Measurements from ENCODE around the gene GALR3.

GALR3 gene, protein sequence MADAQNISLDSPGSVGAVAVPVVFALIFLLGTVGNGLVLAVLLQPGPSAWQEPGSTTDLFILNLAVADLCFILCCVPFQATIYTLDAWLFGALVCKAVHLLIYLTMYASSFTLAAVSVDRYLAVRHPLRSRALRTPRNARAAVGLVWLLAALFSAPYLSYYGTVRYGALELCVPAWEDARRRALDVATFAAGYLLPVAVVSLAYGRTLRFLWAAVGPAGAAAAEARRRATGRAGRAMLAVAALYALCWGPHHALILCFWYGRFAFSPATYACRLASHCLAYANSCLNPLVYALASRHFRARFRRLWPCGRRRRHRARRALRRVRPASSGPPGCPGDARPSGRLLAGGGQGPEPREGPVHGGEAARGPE

DNA sequence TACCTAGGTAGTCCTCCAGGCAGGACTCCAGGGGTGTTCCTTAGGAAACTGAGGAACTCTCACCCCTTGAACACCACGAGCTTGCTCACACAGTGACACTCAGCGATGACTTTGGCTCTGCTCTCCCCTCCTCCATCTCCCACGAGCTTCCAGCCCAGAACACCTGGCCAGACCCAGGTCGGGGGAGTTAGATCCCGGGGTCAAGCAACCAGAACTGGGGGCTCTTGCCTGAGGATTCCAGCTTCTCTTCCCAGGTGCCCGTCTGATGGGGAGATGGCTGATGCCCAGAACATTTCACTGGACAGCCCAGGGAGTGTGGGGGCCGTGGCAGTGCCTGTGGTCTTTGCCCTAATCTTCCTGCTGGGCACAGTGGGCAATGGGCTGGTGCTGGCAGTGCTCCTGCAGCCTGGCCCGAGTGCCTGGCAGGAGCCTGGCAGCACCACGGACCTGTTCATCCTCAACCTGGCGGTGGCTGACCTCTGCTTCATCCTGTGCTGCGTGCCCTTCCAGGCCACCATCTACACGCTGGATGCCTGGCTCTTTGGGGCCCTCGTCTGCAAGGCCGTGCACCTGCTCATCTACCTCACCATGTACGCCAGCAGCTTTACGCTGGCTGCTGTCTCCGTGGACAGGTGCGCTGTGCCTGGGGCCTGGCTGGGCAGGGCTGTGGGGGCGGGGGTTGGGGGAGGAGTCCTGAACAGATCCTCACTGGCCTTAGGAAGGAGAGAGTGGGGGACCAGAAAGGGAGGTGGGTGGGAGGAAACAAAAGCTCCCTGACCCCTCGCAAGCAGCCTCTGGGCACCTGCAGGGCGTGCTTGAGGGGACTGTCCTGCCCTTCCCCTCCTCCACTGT lies at the start of gene GALR3:
Gene GALR3 (plus strand): TSS at position 249 of the 852 bp plus-strand sequence. CDS start 25 bp downstream, at position 274.
- no peak within 1 kb of the TSS for H3K4me3 ChIP-seq (ENCODE audit: control insufficient read depth, low read depth, low read length)
- TF ChIP-seq, protein P1, sequence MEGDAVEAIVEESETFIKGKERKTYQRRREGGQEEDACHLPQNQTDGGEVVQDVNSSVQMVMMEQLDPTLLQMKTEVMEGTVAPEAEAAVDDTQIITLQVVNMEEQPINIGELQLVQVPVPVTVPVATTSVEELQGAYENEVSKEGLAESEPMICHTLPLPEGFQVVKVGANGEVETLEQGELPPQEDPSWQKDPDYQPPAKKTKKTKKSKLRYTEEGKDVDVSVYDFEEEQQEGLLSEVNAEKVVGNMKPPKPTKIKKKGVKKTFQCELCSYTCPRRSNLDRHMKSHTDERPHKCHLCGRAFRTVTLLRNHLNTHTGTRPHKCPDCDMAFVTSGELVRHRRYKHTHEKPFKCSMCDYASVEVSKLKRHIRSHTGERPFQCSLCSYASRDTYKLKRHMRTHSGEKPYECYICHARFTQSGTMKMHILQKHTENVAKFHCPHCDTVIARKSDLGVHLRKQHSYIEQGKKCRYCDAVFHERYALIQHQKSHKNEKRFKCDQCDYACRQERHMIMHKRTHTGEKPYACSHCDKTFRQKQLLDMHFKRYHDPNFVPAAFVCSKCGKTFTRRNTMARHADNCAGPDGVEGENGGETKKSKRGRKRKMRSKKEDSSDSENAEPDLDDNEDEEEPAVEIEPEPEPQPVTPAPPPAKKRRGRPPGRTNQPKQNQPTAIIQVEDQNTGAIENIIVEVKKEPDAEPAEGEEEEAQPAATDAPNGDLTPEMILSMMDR (conservative IDR thresholded peaks at IDR 0.05; ENCODE audit: control insufficient read depth, insufficient read depth, low read depth, low read length) = no peak
- no peak for DNase-seq (ENCODE audit: low read depth)

DNA sequence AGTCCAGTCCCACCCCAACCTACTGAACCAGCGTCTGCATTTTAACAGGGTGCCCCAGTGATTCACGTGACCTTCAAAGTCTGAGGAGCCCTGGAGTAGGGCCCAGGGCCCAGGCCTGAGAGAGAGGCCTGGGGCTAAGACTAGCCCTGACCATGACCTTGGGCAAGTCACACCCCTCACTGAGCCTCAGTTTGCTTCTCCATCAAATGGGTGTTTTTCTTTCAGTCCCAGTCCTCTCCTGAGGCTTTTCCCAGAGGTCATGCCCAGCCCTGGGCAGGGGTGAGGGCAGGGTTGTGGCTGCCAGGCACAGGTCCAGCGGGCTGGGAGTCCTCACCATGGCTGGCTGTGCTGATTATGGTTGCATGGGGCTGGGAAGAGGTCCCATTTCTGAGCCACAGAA lies 48.5 kb upstream of the GALR3 start:
- TF ChIP-seq, protein P1 (conservative IDR thresholded peaks at IDR 0.05; ENCODE audit: control insufficient read depth, insufficient read depth, low read depth, low read length) = no peak
- DNase-seq (ENCODE audit: low read depth) = no peak
- no peak overlapping the region for H3K4me3 ChIP-seq (ENCODE audit: control insufficient read depth, low read depth, low read length)

DNA sequence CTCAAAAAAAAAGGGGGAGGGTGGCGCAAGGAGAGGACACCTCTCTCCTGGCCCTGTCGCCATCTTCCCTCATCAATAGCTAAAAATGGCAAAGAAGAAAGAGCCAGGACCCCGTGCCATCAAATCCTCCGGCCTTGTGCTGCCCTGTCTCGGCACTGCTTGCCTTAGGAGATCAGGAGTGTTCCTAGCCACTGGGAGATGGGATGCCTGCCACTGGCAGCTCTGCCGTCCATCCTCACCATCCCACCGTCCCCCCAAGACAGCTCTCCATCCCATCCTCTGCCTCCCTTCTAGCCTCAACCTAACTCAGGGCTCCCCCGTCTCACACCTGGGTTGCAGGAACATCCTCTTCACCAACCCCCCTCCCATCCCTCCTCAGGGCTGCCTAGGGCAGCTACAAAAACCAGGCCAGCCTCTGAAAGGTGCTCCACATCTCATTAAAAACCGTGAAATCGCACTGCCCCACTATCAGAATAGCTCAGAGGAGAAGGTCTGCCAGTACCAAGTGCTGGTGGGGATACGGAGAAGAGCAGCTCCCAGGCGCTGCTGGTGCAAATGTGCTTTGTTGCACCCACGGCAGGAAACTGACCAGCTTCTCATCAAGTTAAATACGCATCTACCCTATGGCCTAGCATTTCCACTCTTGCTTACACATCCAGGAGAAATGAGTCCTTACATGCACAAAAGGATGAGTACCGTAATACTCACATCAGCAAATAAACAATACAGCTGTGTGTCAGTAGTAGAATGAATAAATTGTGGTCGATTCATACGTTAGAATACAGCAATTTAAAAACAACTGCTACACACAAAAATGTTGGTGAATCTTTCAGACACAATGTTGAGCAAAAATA lies 47.2 kb upstream of the GALR3 start:
- peak; percentile 95 for DNase-seq (ENCODE audit: low read depth)

DNA sequence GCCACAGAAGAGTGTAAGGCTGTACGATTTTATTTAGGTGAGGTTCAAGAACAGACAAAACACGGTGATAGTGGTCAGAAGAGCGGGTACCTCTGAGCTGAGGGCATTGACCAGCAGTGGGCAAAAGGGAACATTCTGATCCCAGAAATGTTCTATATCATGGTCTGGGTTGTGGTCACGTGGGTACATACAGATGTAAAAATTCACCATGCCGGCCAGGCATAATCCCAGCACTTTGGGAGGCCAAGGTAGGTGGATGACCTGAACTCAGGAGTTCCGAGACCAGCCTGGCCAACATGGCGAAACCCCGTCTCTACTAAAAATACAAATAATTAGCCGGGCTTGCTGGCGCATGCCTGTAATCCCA lies 46.6 kb upstream of the GALR3 start:
- DNase-seq (ENCODE audit: low read depth) = no peak
- TF ChIP-seq, protein P1 (conservative IDR thresholded peaks at IDR 0.05; ENCODE audit: control insufficient read depth, insufficient read depth, low read depth, low read length) = no peak
- H3K4me3 ChIP-seq (ENCODE audit: control insufficient read depth, low read depth, low read length) = no peak overlapping the region

More for the DNA sequence above, 47.2 kb upstream of the GALR3 start:
- TF ChIP-seq, protein P1 (conservative IDR thresholded peaks at IDR 0.05; ENCODE audit: control insufficient read depth, insufficient read depth, low read depth, low read length) = no peak
- H3K4me3 ChIP-seq (ENCODE audit: control insufficient read depth, low read depth, low read length) = no peak overlapping the region

DNA sequence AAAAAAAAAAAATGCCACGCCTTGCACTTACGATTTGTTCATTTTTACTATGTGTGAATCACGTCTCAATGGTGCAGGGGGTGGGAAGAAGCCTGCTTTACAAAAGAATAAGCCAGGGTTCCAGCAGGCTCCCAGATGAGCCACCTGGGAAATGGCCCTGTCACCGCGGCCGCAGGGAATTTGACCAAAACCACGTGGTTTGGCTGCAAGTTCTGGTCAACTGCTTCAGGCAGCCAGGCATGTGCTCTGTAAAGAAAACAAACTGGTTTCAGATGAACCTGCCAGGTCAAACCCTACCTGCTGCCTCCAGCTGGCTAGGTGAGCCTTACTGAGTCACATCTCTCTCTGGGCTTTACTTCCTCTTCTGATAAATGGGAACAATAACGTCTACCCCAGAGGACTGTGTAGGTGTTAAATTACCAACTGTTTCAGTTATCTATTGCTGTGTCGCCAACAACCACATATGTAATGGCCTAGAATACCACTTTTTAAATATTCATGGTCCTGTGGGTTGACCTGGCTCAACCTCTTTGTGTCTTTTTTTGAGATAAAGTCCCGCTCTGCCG lies 46.0 kb upstream of the GALR3 start:
- DNase-seq (ENCODE audit: low read depth) = peak; percentile 93
- TF ChIP-seq, protein P1 (conservative IDR thresholded peaks at IDR 0.05; ENCODE audit: control insufficient read depth, insufficient read depth, low read depth, low read length) = no peak
- H3K4me3 ChIP-seq (ENCODE audit: control insufficient read depth, low read depth, low read length) = no peak overlapping the region
